SIG-M5 treated with dmso at 0.1 percent for 504 hours (cell line): ENCODE results near the gene EZH2.

Experiments
- DNase-seq: peaks from one replicate; lab custom pipeline; 2025; ENCODE audit not compliant: unreplicated experiment; lab: John Stamatoyannopoulos, UW

The EZH2 gene

GRCh38 chr7:148901178-148901577 lies 17.1 kb upstream of the EZH2 start:
- DNase-seq: no peak

DNA sequence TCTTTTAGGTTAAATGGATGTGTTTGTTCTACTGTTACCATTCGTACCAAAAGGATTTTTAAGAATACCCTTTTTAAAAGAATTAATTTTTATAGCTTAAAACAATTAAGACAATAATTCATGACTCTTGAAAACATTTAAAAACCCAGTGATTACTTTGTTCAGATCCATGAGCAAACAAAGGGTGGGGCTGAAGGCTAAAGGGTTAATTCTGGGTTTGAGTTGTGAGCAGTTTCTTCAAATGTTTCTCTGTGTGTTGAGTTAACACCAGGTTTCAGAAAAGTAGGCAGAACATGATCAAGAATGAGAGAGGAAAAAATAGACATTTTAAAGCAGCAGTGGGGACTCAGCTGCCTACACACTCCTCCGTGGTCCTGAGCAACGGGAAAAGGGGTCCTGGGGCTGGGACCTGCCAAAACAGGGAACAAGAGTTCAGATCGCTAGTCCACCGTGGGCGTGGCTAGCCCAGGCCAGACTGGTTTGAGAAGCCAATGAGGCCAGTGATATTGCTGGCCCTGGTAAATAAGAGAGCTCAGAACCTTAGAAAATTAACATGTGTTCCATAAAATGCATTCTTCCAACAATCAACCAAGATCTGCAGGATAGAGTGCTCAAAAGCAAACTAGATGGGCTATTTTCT lies 14.9 kb upstream of the EZH2 start:
- DNase-seq: no peak

- DNase-seq: no peak
Measured at GRCh38 chr7:148894591-148894990, 10.5 kb upstream of the EZH2 start.

GRCh38 chr7:148893071-148893470 lies 9.0 kb upstream of the EZH2 start:
- no peak for DNase-seq

GRCh38 chr7:148888300-148888699 lies 4.2 kb upstream of the EZH2 start:
- DNase-seq: no peak

DNA sequence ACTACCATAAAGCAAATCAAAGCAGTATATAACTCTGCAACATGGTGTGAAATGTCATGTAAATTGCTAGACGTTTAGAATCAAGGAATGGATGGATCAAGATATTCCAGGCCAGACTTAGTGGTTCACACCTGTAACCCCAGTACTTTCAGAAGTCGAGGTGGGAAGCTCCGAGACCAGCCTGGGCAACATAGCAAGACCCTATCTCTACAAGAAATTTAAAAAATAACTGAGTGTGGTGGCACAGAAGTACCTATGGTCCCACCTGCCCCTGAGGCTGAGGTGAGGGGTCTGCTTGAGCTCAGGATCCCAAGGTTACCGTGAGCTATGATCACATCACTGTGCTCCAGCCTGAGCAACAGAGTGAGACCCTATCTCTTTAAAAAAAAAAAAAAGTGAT lies 2.8 kb upstream of the EZH2 start:
- DNase-seq: no peak

- peak; percentile 89 for DNase-seq
Measured at GRCh38 chr7:148884299-148885022, 370 bp upstream of the EZH2 start.

GRCh38 chr7:148883266-148884048 lies 634 bp downstream of the EZH2 start:
- DNase-seq: peak; percentile 34

- peak; percentile 34 for DNase-seq
Measured at GRCh38 chr7:148882841-148883265, 1.2 kb downstream of the EZH2 start.

DNA sequence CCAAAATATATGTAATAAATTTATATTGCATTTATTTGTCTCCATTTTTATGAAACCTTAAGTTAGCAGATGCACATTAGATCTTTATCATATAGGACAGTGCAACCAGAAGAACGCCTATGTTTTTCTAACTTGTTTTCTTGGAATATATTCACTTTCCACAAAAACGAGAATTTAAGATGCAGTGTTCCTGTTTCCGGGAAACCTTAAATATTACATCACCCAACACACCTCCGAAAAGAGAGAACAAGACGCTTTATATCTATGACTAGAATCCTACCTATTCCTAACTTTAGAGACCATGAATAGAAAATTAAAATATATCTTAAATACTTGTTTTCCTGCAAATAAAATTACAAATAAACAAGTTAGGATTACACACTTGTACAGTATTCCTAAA lies 1.9 kb downstream of the EZH2 start:
- no peak for DNase-seq

DNA sequence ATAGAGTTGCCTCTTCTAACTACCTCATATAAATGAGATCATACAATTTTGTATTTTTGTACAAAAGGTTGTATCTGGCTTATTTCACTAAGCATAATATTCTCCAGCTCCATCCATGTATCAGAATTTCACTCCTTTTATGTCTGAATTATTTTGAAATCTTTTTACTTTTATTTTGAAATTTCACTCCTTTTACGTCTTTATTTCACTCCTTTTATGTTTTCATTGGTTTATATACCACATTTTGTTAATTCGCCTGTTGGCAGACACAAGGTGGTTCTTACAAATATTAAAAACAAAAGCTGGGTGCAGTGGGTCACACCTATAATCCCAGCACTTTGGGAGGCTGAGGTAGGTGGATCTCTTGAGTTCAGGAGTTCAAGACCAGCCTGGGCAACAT lies 5.8 kb downstream of the EZH2 start:
- no peak for DNase-seq

GRCh38 chr7:148877517-148877916 lies 6.6 kb downstream of the EZH2 start:
- DNase-seq: no peak

GRCh38 chr7:148872188-148872587 lies 11.9 kb downstream of the EZH2 start:
- peak; percentile 56 for DNase-seq

GRCh38 chr7:148871551-148871950 lies 12.5 kb downstream of the EZH2 start:
- DNase-seq: no peak

DNA sequence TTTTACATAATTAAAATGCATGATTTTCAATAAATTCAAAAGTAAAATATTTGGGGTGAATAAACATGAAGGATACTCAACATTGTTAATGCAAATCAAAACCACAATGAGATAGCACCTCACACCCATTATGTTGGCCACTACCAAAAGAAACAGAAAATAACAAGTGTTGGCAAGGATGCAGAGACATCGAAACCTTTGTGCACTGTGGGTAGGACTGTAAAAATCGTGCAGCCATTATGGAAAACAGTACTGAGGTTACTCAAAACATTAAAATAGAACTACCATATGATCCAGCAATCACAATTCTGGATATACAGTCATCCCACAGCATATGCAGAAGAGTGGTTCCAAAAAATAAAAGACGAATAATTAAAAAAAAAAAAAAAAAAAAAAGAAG lies 13.1 kb downstream of the EZH2 start:
- DNase-seq: no peak

DNA sequence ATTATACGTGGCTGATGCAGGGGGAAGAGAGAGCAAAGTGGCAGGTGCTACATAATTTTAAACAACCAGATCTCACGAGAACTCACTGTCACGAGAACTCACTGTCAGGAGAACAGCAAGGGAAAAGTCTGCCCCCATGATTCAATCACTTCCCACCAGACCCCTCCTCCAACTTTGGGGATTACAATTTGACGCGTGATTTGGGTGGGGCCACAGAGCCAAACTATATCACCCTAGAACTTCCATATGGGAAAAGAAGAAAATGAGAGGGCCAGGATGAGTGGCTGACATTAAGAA lies 15.8 kb downstream of the EZH2 start:
- DNase-seq: no peak

DNA sequence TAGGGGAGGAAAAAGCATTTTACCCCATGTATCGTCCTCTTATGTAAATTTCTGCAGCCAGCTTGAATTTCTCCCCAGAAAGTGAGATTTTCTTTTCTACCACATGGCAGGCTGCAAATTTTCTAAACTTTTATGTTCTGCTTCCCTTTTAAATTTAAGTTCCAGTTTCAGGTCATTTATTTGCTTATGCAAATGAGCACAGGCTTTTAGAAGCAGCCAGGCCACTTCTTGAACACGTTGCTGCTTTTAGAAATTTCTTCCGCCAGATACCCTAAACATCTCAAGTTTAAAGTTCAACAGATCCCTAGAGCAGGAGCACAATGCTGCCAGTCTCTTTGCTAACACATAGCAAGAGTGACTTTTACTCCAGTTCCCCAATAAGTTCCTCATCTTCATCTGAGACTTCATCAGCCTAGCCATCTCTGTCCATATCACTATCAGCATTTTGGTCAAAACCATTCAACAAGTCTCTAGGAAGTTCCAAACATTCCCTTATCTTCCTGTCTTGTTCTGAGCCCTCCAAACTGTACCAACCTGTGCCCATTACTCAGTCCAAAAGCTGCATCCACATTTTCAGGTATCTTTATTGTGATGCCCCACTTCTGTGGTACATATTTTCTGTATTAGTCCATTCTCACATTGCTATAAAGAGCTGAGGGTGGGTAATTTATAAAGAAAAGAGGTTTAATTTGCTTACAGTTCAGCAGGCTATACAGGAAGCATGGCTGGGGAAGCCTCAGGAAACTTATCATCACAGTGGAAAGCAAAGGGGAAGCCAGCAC lies 16.3 kb downstream of the EZH2 start:
- peak; percentile 60 for DNase-seq

DNA sequence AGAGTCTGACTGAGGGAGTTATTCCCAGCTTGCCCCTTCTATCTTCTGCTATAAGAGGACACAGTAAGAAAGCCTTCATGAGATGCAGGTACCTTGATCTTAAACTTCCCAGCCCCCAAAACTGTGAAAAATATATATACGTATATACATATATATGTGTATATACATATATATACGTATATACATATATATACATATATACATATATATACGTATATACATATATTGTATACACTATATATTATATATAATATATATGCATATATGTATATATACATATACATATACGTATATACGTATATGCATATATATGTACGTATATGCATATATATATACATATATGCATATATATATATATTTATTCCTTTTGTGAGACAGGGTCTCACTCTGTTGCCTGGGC lies 17.7 kb downstream of the EZH2 start:
- DNase-seq: no peak

DNA sequence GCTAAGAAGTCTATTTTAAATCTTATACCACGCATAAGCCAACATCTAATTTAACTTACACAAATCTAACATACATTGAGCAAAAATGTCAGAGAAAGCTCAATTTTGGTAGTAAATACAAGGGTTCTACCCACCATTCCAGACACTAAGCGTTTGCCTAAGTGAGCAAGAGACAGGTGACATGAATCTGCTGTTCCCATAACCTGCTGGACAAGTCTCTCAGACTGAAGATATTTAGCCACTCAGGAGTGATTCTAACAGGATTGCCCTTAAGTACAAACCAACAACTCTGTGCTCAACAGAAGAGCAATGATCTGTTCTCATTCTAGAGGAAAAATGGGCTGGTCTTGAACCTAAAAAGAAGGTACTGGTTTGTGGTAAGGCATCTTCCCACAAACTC lies 18.8 kb downstream of the EZH2 start:
- DNase-seq: peak; percentile 26

- DNase-seq: no peak
Measured at GRCh38 chr7:148863324-148863723, 20.8 kb downstream of the EZH2 start.

- DNase-seq: no peak
Measured at GRCh38 chr7:148862481-148862880, 21.6 kb downstream of the EZH2 start.

DNA sequence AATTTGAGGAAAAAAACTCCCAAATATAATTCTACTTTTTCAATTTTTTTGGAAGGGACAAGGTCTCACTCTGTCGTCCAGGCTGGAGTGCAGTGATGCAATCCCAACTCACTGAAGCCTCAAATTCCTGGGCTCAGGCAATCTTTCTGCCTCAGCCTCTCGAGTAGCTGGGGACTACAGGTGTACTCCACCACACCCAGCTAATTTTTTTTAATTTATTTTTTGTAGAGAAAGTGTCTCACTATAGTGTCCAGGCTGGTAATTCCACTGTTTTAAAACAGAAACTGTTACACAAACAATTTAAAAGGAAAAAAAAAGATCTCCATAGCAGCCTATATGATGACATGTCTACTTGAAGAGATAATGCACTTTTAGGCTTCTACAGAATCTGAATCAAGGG lies 25.6 kb downstream of the EZH2 start:
- DNase-seq: no peak
